H1 (cell line): Measurements from ENCODE around the gene MT1B. TPM values are rescaled to one million over a fixed set of nuclear protein-coding genes. Genes with fewer than 3 reads are reported as not detected.

ENCODE experiments used
- CTCF ChIA-PET: fragments of 300-600 bp; sonication (Branson Sonifier 250); formaldehyde crosslinking; loops from one replicate; lab custom pipeline; 2021; ENCODE audit not compliant: partially characterized antibody; lab: Charles Lee
- POLR2A ChIA-PET: fragments of 300-600 bp; sonication (Branson Sonifier 250); formaldehyde crosslinking; loops from one replicate; lab custom pipeline; 2021; ENCODE audit warnings: inconsistent platforms; ENCODE audit not compliant: partially characterized antibody; lab: Charles Lee
- DNase-seq, 2 experiments: peaks; one replicate each; pipeline versions ENCODE4 v3.0.0 to v3.0.0-alpha.2; 2010 to 2022; ENCODE audit warnings: low spot score in 2 of 2, low read depth in 1 of 2, mixed read lengths in 1 of 2
- FAIRE-seq: peaks from 2 replicates; lab custom pipeline; 2011; peaks lifted over from hg19 to GRCh38; lab: Jason Lieb, UNC
- H2AFZ ChIP-seq: 2 replicates; pipeline ENCODE4 v1.8.1; 2012; ENCODE audit warnings: low read length, inconsistent platforms
- H2AK5ac ChIP-seq: 2 replicates; pipeline ENCODE4 v1.6.1; 2013; ENCODE audit warnings: low read depth, low read length
- H2BK120ac ChIP-seq: replicated peaks from 2 replicates; pipeline ENCODE3; 2013; ENCODE audit warnings: low read depth, low read length, inconsistent platforms
- H2BK12ac ChIP-seq: 2 replicates; pipeline ENCODE4 v1.6.1; 2013; ENCODE audit warnings: low read depth, low read length
- H2BK15ac ChIP-seq: 2 replicates; pipeline ENCODE4 v1.6.1; 2013; ENCODE audit warnings: low read length
- H2BK20ac ChIP-seq: 2 replicates; pipeline ENCODE4 v1.6.1; 2013; ENCODE audit warnings: low read length
- H2BK5ac ChIP-seq: 2 replicates; pipeline ENCODE4 v1.6.1; 2013; ENCODE audit warnings: low read depth, low read length
- H3K14ac ChIP-seq: 2 replicates; pipeline ENCODE4 v1.6.1; 2013; ENCODE audit warnings: inconsistent platforms; ENCODE audit not compliant: insufficient read length
- H3K18ac ChIP-seq: 2 replicates; pipeline ENCODE4 v1.6.1; 2013; ENCODE audit warnings: low read length; ENCODE audit errors: extremely low read depth
- H3K23ac ChIP-seq: 2 replicates; pipeline ENCODE4 v1.6.1; 2013; ENCODE audit warnings: inconsistent platforms; ENCODE audit not compliant: insufficient read length
- H3K23me2 ChIP-seq: 2 replicates; pipeline ENCODE4 v1.6.1; 2013; ENCODE audit warnings: low read depth, low read length
- H3K27ac ChIP-seq: 2 replicates; pipeline ENCODE4 v1.6.1; 2011; ENCODE audit warnings: low read depth, low read length, inconsistent platforms
- H3K27me3 ChIP-seq, 4 experiments: replicated peaks in 1 of 4; 1 replicate in 1 of 4; 2 replicates in 3 of 4; pipeline versions ENCODE4 v1.6.1 to v1.8.1; 2011 to 2013; ENCODE audit warnings: low read length in 3 of 4, mild to moderate bottlenecking in 3 of 4, inconsistent platforms in 2 of 4, mixed read lengths in 2 of 4, moderate library complexity in 1 of 4; ENCODE audit not compliant: control insufficient read depth in 3 of 4, insufficient read depth in 3 of 4; ENCODE audit errors: extremely low read depth in 1 of 4
- H3K36me3 ChIP-seq, 4 experiments: 2 replicates each; pipeline versions ENCODE4 v1.6.1 to v1.8.1; 2011 to 2013; ENCODE audit warnings: mild to moderate bottlenecking in 4 of 4, low read length in 3 of 4, moderate library complexity in 2 of 4, control low read depth in 1 of 4, inconsistent platforms in 1 of 4; ENCODE audit not compliant: insufficient read depth in 4 of 4, control insufficient read depth in 2 of 4
- H3K4ac ChIP-seq: replicated peaks from 2 replicates; pipeline ENCODE3; 2013; ENCODE audit warnings: low read length, low read depth, mixed read lengths, inconsistent platforms; ENCODE audit not compliant: insufficient read length
- H3K4me1 ChIP-seq, 4 experiments: replicated peaks in 1 of 4; 1 replicate in 1 of 4; 2 replicates in 3 of 4; pipeline versions ENCODE4 v1.6.1 to v1.8.1; 2011 to 2013; ENCODE audit warnings: low read length in 3 of 4, inconsistent platforms in 2 of 4, mixed read lengths in 1 of 4; ENCODE audit not compliant: insufficient read depth in 4 of 4, control insufficient read depth in 3 of 4
- H3K4me2 ChIP-seq, 2 experiments: 2 replicates each; pipeline versions ENCODE4 v1.6.1 to v1.8.1; 2011 to 2013; ENCODE audit warnings: low read depth in 2 of 2, low read length in 2 of 2, control low read depth in 1 of 2, inconsistent platforms in 1 of 2, mild to moderate bottlenecking in 1 of 2; ENCODE audit not compliant: insufficient read depth in 1 of 2
- H3K4me3 ChIP-seq, 4 experiments: fragments of 200-600, 300-600 bp in 1 of 4; sonication (generic), shearing (Covaris generic), sonication (Bioruptor Twin) in 1 of 4; 2 replicates each; pipeline versions ENCODE4 v1.5.1 to v1.8.1; 2011 to 2016; ENCODE audit warnings: low read length in 4 of 4, low read depth in 3 of 4, control low read depth in 2 of 4, inconsistent platforms in 2 of 4, mild to moderate bottlenecking in 2 of 4, mixed read lengths in 1 of 4, moderate library complexity in 1 of 4; ENCODE audit not compliant: insufficient read depth in 2 of 4; ENCODE audit errors: extremely low read depth in 1 of 4
- H3K56ac ChIP-seq: replicated peaks from 2 replicates; pipeline ENCODE3; 2013; ENCODE audit warnings: low read depth, mild to moderate bottlenecking, mixed read lengths, low read length, inconsistent platforms; ENCODE audit not compliant: insufficient read length
- H3K79me1 ChIP-seq: 2 replicates; pipeline ENCODE4 v1.6.1; 2013; ENCODE audit warnings: low read depth, low read length, control low read depth
- H3K79me2 ChIP-seq, 2 experiments: 2 replicates each; pipeline versions ENCODE4 v1.6.1 to v1.8.1; 2012 to 2013; ENCODE audit warnings: low read length in 2 of 2, mild to moderate bottlenecking in 2 of 2, inconsistent platforms in 1 of 2; ENCODE audit not compliant: insufficient read depth in 2 of 2, control insufficient read depth in 1 of 2
- H3K9ac ChIP-seq, 4 experiments: replicated peaks in 1 of 4; 1 replicate in 1 of 4; 2 replicates in 3 of 4; pipeline versions ENCODE4 v1.6.1 to v1.8.1; 2011 to 2013; ENCODE audit warnings: low read depth in 3 of 4, low read length in 3 of 4, control low read depth in 2 of 4, mild to moderate bottlenecking in 2 of 4, moderate library complexity in 2 of 4, inconsistent platforms in 1 of 4; ENCODE audit errors: extremely low read depth in 1 of 4
- H3K9me3 ChIP-seq, 2 experiments: 2 replicates each; pipeline versions ENCODE4 v1.6.1 to v1.8.1; 2012 to 2013; ENCODE audit warnings: mild to moderate bottlenecking in 2 of 2, moderate library complexity in 2 of 2, control low read depth in 1 of 2, inconsistent platforms in 1 of 2, low read depth in 1 of 2, low read length in 1 of 2, mixed read lengths in 1 of 2; ENCODE audit not compliant: insufficient read depth in 2 of 2
- H4K20me1 ChIP-seq, 2 experiments: replicated peaks in 1 of 2; 2 replicates each; pipeline versions ENCODE3 to v1.8.1; 2011 to 2013; ENCODE audit warnings: inconsistent platforms in 2 of 2, low read length in 2 of 2, mild to moderate bottlenecking in 1 of 2; ENCODE audit not compliant: insufficient read depth in 2 of 2, control insufficient read depth in 1 of 2
- H4K5ac ChIP-seq: 2 replicates; pipeline ENCODE4 v1.6.1; 2013; ENCODE audit warnings: low read length, low read depth, mixed read lengths, inconsistent platforms; ENCODE audit not compliant: insufficient read length
- H4K8ac ChIP-seq: 2 replicates; pipeline ENCODE4 v1.8.0; 2013; ENCODE audit warnings: mild to moderate bottlenecking, moderate library complexity, low read length, inconsistent platforms; ENCODE audit not compliant: insufficient read depth; ENCODE audit errors: extremely low read depth
- H4K91ac ChIP-seq: replicated peaks from 2 replicates; pipeline ENCODE3; 2013; ENCODE audit warnings: low read length, mixed read lengths, inconsistent platforms; ENCODE audit not compliant: insufficient read length
- BCL11A ChIP-seq, 2 experiments: IDR thresholded peaks; one replicate each; pipeline ENCODE4 v1.6.1; 2011; ENCODE audit warnings: low read depth in 2 of 2, low read length in 2 of 2, mild to moderate bottlenecking in 2 of 2
- CHD1 ChIP-seq: IDR thresholded peaks from 2 replicates; pipeline ENCODE4 v1.6.1; 2012; ENCODE audit warnings: low read depth, low read length, improper control_type of control experiment
- EZH2 ChIP-seq: fragments of 200-600 bp; sonication (generic); IDR thresholded peaks from 2 replicates; pipeline ENCODE4 v1.7.1; 2012; ENCODE audit warnings: low read depth, mild to moderate bottlenecking, moderate library complexity, low read length, inconsistent platforms; ENCODE audit not compliant: severe bottlenecking
- GTF2F1 ChIP-seq: IDR thresholded peaks from 2 replicates; pipeline ENCODE4 v1.6.1; 2012; ENCODE audit warnings: low read depth, low read length, improper control_type of control experiment, borderline replicate concordance
- JUND ChIP-seq: IDR thresholded peaks from 2 replicates; pipeline ENCODE4 v1.6.1; 2011; ENCODE audit warnings: mild to moderate bottlenecking, improper control_type of control experiment, low read length
- POLR2AphosphoS5 ChIP-seq: IDR thresholded peaks from 2 replicates; pipeline ENCODE4 v1.6.1; 2011; ENCODE audit warnings: low read depth, low read length
- POU5F1 ChIP-seq: IDR thresholded peaks from 2 replicates; pipeline ENCODE4 v1.6.1; 2011; ENCODE audit warnings: low read depth, mild to moderate bottlenecking, low read length, moderate library complexity
- RBBP5 ChIP-seq: IDR thresholded peaks from 2 replicates; pipeline ENCODE4 v1.7.1; 2012; ENCODE audit warnings: low read depth, mild to moderate bottlenecking, inconsistent platforms, low read length, moderate library complexity, borderline replicate concordance
- RXRA ChIP-seq: IDR thresholded peaks from 2 replicates; pipeline ENCODE4 v1.6.1; 2011; ENCODE audit warnings: low read depth, mild to moderate bottlenecking, low read length, moderate library complexity; ENCODE audit not compliant: insufficient read depth
- SIN3A ChIP-seq, 2 experiments: IDR thresholded peaks in 1 of 2; conservative IDR thresholded peaks in 1 of 2; 2 replicates each; pipeline ENCODE4 v1.6.1; 2011 to 2012; ENCODE audit warnings: low read length in 2 of 2, improper control_type of control experiment in 1 of 2, low read depth in 1 of 2, mild to moderate bottlenecking in 1 of 2
- SIRT6 ChIP-seq: IDR thresholded peaks from one replicate; pipeline ENCODE4 v1.7.1; 2012; ENCODE audit warnings: low read length, inconsistent platforms
- SRF ChIP-seq: IDR thresholded peaks from 2 replicates; pipeline ENCODE4 v1.6.1; 2011; ENCODE audit warnings: mild to moderate bottlenecking, low read depth, low read length, moderate library complexity
- TEAD4 ChIP-seq: IDR thresholded peaks from 2 replicates; pipeline ENCODE4 v1.6.1; 2012; ENCODE audit warnings: low read depth, low read length, inconsistent platforms, mixed read lengths
- WGBS, 2 experiments: shearing (Covaris generic) in 1 of 2; methylation state at CpG; one replicate each; pipeline versions ENCODE4 v1.1.6 to v1.1.7; 2013 to 2015; ENCODE audit warnings: low lambda C conversion rate in 2 of 2, mixed read lengths in 2 of 2, inconsistent platforms in 1 of 2, low coverage in 1 of 2, missing lambda C conversion rate in 1 of 2; ENCODE audit not compliant: insufficient replicate concordance in 2 of 2, insufficient coverage in 1 of 2, insufficient read length in 1 of 2; ENCODE audit errors: extremely low coverage in 1 of 2, missing lambda C conversion rate in 1 of 2; 5-methylcytosine and 5-hydroxymethylcytosine counted together
- polyA plus RNA-seq, 7 experiments: library from polyadenylated mRNA; depleted of rRNA in 3 of 7; stranded (reverse) in 5 of 7; unstranded in 2 of 7; fragments of >200 nt in 5 of 7; fragments of 200-250 nt in 2 of 7; gene quantifications; 1 replicate in 5 of 7; 2 replicates in 1 of 7; 4 replicates in 1 of 7; pipeline versions ENCODE4 v1.2.1 to v1.2.3, GENCODE V29; 2011 to 2013; ENCODE audit warnings: missing spikeins in 2 of 7, mixed read lengths in 2 of 7
- total RNA-seq: library from RNA; stranded (reverse); fragmentation: NEBNext Ultra II Directional; extraction: Animal tissue kit (Norgen Biotek cat#: 25700); gene quantifications from 2 replicates; pipeline ENCODE4 v1.2.1, GENCODE V29; 2021
- TF ChIP-seq, protein P1 (sequence below): IDR thresholded peaks from 2 replicates; pipeline ENCODE4 v1.6.1; 2012; ENCODE audit warnings: inconsistent platforms

The MT1B gene
- total and polyA plus RNA-seq, 2 of the 8 experiments (the other 6 are each of a cell fraction or from before 2014, with no cell fraction given), result not detected

- WGBS, 2 experiments, result 83% methylated on average over 2 of the region's 2 CpGs; no CpG with 5 or more reads in 1 of the 2 experiments
- TF ChIP-seq TEAD4 (no peak), JUND (no peak), POLR2AphosphoS5 (no peak), BCL11A (IDR thresholded peaks at IDR 0.05; ENCODE audit: low read depth in 2 of 2, low read length in 2 of 2) (no peak), SIN3A (conservative IDR thresholded peaks at IDR 0.05 in 1 of 2, IDR thresholded peaks at IDR 0.05 in 1 of 2; ENCODE audit: low read depth in 1 of 2, low read length in 2 of 2) (no peak), SIRT6 (no peak), GTF2F1 (no peak), EZH2 (no peak), RXRA (no peak), RBBP5 (no peak), POU5F1 (no peak), SRF (no peak), CHD1 (no peak)
- TF ChIP-seq, protein P1, sequence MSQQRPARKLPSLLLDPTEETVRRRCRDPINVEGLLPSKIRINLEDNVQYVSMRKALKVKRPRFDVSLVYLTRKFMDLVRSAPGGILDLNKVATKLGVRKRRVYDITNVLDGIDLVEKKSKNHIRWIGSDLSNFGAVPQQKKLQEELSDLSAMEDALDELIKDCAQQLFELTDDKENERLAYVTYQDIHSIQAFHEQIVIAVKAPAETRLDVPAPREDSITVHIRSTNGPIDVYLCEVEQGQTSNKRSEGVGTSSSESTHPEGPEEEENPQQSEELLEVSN, result no peak
Observed at GRCh38 chr16:56649271-56649670, 2.4 kb upstream of the MT1B start.

More at GRCh38 chr16:56649271-56649670, 2.4 kb upstream of the MT1B start:
- Histone ChIP-seq H3K4me3 (no peak overlapping the region), H2AFZ (no peak overlapping the region), H4K20me1 (peaks cover 2 to 4% of the 10 kb centered on the region in 2 experiments), H3K23ac (no peak overlapping the region), H2BK5ac (no peak overlapping the region), H3K18ac (no peak overlapping the region), H2BK15ac (no peak overlapping the region), H3K36me3 (no peaks in the 10 kb centered on the region), H3K9me3 (no peaks in the 10 kb centered on the region), H2BK120ac (no peak overlapping the region), H2BK12ac (no peak overlapping the region), H3K79me1 (no peaks in the 10 kb centered on the region), H3K56ac (no peak overlapping the region), H3K23me2 (no peaks in the 10 kb centered on the region; the same call in 1 of the 2 replicates), H3K14ac (no peak overlapping the region), H4K5ac (no peak overlapping the region), H3K27me3 (peaks cover 43 to 76% (median 67%) of the 10 kb centered on the region in 4 experiments), H3K27ac (no peak overlapping the region), H3K9ac (no peak overlapping the region), H2AK5ac (no peak overlapping the region), H3K4ac (no peak overlapping the region), H3K4me1 (peaks cover 0 to 7% (median 4%) of the 10 kb centered on the region in 4 experiments; a peak in 2 of 7 replicates), H4K8ac (no peak overlapping the region), H3K4me2 (no peak overlapping the region), H4K91ac (no peak overlapping the region), H3K79me2 (no peaks in the 10 kb centered on the region), H2BK20ac (no peak overlapping the region)
- ChIA-PET CTCF (interaction anchor here (0.8 to 1.8 kb wide), 3 partner anchors 16 to 54 kb away, joined by 3 to 5 read pairs (median 4); no protein-coding TSS in a partner anchor), POLR2A (interaction anchor here (1.2 to 1.3 kb wide), 2 partner anchors 14 to 18 kb away, joined by 3 to 5 read pairs; no protein-coding TSS in a partner anchor)
- no peak for FAIRE-seq
- no peak for DNase-seq
